DMS79 treated with DMSO at 0.1 percent for 48 hours (cell line): ENCODE results near the gene ZDHHC23.

Experiments used
- DNase-seq: peaks from one replicate; lab custom pipeline; 2025; lab: John Stamatoyannopoulos, UW

The ZDHHC23 gene

GRCh38 chr3:114005481-114005880, 57.7 kb downstream of the ZDHHC23 start:
- no peak for DNase-seq

- DNase-seq, result no peak
Observed at GRCh38 chr3:114011059-114011797, 63.4 kb downstream of the ZDHHC23 start.
